ENCODE results near the gene PSEN2.

- TF ChIP-seq CTCF (conservative IDR thresholded peaks at IDR 0.05), result no peak
- TF ChIP-seq EZH2 (IDR thresholded peaks at IDR 0.05; ENCODE audit: low read depth), result no peak
Measured at GRCh38 chr1:226882631-226883409, 12.4 kb downstream of the PSEN2 start.
